Measurements from ENCODE around the gene CPN2.

CPN2 gene

DNA sequence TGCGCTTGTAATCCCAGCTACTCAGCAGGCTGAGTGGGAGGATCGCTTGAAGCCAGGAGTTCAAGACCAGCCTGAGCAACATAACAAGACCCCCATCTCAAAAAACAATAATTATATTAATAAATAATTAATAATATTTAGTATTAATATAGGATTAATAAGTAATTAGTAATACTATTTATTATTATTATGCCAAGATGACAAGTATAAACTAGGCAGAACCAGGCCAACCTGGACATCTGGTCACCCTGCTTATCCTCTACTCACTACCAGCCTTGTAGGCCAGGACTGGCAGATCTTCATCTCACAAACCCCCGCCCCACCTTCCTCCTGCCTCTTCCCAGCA is 429 bp downstream of the CPN2 start:
- no peak for DNase-seq

DNA sequence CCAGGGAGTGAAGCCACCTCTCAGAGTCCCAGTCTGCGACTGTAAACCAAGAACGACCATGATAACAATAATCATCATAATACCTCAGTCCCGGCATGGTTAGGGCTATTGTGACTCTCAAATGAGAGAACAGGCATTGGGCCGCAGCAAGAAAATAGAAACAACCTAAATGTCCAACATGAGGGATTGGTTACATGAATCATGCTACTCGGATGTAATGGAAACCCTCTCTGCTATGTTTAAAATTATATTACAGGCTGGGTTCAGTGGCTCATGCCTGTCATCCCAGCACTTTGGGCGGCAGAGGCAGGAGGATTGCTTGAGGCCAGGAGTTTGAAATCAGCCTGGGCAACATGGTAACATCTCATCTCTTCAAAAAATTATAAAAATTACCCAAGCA is 2.8 kb downstream of the CPN2 start:
- DNase-seq: no peak

DNA sequence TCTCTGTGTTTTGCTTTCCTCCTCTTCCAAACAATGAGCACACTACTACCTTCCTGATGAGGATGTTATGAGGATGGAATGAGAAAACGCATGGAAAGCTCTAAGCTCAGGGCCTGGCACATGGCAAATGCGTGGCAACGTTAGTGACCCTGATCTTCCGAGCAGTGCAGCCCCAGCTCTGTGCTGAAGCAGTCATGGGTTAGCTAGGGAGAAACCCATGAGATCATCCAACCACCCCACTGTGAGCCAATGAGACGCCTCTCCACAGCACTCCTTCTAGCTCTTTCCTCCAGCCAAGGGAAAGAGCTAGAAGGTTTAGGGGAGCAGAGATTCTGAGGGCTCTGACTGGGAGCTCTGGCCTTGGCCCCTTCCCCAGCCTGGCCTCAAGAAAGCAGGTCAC is 4.5 kb downstream of the CPN2 start:
- no peak for DNase-seq

GRCh38 chr3:194346035-194346434 is 5.1 kb downstream of the CPN2 start:
- DNase-seq: no peak

- DNase-seq: peak; percentile 34 to 49
Measured at GRCh38 chr3:194344012-194344411, 7.1 kb downstream of the CPN2 start.

DNA sequence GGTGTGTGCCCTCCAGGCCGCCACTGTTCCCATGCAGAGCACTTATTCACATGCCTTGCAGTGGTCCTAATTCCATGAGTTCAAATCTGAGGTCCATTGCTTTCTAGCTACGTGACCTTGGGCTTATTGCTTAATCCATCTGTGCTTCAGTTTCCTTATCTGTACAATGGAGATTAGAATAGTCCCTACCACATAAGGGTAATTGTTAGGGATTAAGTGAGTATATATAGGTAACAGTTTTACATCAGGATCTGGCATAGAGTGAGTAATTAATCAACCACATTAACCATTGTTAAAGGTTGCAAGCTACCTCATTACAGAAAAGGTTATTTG is 7.6 kb downstream of the CPN2 start:
- DNase-seq: no peak

DNA sequence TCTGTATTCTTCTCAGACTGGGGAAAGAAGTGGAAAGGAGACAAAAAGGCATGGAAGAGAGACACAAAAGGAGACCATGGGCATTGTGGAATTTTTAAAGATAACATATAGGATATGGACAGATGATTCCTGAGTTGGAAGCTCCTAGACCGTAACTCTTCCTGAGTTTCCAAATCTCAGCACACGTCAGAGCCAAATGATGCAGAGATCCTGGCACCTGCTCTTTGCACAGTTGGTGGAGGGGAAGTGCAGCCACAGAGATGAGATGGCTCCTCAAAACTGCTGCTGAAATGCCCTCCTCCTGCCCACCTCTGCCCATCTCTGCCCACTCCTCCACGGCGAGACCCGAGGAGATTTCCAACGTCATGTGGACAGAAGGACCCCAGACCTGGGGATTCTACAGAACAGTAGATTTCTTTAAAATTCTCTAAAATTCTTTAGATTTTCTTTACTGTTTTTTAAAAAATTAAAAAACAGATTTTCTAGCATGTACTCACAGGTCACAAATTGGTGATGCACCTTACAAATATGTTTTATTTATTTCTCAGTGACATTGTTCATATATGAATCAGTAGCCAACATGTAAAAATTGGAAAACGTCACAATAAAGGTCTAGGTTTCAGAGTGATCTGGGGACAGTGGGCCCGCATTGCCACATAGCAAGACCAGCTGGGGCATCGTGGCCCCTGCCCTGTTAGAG is 8.1 kb downstream of the CPN2 start:
- no peak for DNase-seq

DNA sequence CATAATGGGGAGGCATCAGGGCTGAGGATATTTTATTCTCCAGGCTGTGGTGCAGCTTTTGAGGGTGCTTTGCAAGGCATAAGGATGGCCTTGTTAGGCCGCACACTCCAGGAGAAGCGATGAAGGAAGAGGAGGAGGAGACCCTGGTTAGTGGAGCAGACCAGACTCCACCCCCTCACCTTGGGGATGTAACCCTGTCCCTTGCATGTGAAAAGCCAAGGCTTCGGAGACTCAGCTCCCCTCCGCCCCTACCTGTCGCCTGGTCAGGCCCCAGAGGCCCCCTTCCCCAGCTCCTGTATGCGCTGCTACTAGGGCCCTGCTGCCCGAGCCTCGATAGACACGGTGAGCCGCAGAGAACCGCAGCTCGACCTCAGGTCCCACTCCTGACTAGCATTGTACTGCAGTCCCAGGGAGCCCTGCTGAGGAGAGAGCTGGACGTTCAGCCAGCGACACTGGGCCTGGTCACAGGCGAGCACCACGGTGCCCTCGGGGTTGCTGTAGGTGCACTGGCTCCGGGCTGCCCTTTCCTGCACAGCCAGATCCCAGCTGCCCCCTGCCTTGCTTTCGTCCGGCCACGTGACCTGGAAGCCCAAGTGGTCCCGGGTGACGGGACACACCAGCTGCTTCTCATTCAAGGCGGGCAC is 10.2 kb downstream of the CPN2 start:
- no peak for DNase-seq

GRCh38 chr3:194339840-194340239 is 11.3 kb downstream of the CPN2 start:
- DNase-seq: no peak

- no peak for DNase-seq
Measured at GRCh38 chr3:194339356-194339755, 11.8 kb downstream of the CPN2 start.

DNA sequence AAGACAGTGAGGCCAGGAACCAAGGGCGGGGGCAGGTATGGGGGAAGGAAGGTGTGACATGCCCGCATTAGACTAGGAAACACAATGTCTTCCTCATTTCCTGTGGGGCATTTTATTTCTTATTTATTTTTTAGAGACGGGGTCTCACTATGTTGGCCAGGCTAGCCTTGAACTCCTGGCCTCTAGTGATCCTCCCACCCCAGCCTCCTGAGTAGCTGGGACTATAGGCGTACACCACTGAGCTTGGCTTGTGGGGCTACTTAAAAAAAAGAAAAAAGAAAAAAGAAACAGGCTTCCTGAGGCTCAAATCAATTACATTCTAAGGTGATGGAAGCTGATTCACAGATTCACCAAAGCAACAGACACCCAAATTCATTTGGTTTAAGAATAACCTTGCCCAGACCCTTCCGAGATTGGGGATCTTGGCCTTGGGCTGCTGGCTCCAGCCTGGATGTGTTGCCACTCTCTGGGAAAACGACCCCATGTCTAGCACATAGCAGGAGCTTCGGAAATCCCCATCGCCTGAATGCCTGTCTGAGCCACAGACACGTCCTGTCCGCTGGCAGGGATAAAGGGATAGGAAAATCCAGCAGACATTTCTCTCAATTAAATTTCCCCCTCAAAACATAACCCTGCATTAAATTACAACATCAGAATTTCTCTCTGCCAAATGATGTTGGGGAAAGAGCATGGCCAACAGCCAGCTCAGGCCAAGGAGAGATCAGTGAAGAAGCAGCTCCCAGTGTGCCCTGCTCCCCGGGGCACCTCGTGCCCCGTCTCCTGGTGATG is 13.0 kb downstream of the CPN2 start:
- no peak for DNase-seq

DNA sequence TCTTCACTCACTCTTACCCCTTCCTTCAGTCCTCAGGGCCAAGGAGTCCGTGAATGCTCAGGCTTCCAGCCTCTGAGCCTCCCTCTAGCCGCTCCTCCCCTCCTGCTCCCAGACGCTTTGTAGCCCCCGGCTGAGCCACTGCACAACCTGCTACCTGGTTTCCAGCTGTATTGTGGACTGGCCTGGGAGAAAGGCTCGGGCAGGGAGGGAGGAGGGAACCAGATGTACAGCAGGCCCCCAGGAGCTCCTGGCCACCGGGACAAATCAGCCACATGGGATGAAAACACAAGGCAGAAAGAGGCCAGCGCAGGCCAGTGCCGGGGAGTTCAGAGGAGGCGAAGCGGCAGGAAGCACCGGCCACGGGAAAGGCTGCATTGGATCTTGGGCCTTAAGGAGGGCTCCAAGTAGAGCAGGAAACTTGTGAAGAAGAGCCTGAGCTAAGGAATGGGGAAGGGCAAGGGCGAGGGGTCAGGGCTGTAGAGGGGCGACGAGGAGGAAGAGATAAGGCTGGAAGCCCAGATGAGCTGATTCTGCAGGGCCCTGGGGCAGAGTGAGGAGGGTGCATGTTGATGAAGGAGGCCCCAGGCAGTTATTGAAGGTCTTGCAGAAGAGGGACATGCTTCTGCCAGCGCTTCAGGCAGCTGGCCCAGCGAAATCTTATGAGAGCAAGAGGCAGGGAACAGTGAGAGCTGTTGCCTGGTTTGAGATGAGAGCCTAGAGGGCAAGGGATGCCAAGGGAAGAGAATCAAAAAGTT is 14.3 kb downstream of the CPN2 start:
- DNase-seq: no peak

- no peak for DNase-seq
Measured at GRCh38 chr3:194333981-194334320, 17.2 kb downstream of the CPN2 start.

GRCh38 chr3:194333212-194333980 is 17.7 kb downstream of the CPN2 start:
- no peak for DNase-seq

DNA sequence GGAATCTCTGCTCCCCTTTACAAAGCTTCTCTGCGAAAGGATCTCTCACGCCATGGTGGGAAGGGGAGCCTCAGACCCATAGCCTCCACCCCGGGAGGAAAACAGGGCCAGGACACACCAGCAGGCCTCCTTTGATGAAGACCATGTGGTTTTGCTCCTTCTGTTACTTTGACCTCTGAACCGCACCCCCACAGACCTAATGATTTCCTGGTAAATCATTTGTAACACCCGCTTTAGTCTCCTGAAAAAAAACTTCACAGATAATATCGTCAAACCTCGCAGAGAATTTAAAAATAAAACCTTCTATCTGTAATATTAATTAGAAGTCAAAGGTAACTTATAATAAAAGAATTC is 18.3 kb downstream of the CPN2 start:
- no peak for DNase-seq

DNA sequence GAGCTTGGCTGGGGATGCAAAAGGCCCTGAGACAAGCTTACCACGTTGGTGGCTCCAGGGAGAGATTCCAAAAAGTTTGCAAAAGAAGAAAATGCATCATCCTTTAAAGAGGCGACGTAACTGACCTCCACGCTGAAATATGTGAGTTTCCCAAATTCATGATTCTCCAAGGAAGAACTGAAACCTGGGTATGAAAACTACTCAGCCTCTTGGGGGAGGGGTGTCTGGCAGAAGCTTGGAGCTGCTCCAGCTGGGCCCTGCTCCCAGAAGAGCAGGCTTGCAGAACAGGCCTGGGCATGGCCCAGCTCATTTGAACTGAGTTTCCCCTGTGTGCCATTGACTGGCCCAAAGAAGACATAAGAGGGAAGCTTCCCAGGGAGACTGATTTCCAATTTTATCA is 20.5 kb downstream of the CPN2 start:
- DNase-seq: no peak

DNA sequence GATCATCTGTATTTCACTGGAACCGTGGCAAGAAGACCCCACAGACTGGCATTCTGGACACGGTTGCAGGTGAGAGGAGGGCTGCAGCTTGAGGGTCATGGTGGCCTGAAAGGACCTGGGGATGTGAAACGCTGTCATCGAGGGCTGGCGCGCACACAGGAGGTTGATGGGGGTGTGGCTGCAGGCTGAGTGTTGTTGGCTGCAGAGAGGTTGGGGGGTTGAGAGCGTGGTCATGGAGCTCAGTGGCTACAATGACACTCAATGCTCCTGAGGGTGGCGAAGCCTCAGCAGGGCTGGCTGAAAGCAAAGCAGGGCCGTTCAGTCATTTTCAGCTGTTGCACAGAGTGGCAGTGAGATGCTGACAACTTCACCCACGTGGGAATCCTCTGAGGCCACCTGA is 21.0 kb downstream of the CPN2 start:
- DNase-seq: no peak

GRCh38 chr3:194329583-194329965 is 21.6 kb downstream of the CPN2 start:
- DNase-seq: no peak

DNA sequence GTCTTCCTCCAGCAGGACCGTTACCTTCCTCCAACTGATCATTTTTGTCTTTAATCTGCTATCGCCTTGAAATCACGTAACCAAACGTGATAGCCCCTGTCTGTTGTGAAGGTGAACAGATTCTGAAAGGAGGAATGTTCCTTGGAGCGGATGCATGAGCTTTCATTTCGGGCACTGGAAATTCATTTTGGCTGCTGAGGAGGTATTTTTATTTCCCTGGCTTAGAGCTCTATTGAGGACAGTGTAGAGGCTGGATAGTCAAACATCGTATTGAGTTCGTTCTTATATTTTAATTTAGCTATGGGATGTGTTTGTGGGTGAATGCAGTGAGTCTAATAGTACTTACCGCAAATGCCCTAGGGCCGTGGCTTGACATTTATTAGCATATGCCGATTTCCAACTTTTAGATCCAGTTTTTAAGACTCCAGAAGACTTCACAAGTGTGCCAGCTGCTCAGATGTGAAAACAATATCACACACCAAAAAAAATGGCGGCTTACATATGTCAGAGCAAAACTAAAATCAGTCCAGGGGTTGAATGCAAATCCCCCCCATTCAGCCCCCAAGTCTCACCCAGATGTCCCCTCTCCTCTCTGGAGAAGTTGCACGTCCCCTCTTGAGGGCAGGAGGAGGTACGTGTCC is 22.1 kb downstream of the CPN2 start:
- DNase-seq: no peak

DNA sequence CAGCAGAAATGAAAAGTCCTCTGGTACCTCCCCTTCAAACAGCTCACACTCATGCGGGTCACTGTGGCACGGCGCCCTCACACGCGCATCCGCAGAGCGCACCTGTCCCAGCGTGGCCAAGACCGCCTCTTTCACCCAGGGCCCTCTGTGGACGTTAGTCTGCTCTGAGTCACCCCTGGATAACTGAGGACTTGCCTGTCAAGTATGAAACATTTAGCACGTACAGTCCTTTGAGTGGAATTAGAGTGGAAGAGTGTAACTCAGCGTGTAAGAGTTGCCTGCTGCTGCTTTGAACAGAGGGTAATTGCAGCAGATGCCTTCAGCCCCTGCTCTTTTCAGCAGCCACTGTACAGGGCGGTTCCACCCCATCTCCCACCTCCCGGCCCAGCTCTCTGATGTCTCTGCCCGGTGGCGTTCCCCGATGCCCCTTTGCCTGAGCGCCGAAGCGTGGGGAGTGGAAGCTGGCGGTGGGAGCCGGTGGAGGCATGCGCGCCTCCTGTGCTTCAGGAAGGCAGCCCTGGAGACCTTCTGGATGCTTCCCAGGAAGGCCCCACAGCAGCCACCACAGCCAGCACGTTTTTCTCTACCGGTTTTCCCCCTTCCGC is 23.0 kb downstream of the CPN2 start:
- DNase-seq: no peak

GRCh38 chr3:194327218-194328052 is 23.7 kb downstream of the CPN2 start:
- DNase-seq: no peak

DNA sequence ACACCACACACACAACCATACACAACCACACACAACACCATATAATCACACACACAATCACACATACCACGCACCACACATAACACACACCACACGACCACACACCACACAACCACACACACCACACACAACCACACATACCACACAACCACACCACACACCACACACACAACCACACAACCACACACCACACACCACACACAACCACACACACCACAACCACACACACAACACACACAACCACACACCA is 24.2 kb downstream of the CPN2 start:
- no peak for DNase-seq

Data from hippocampal formation (tissue), 2 donors.